WERI-Rb-1 (cell line): Measurements from ENCODE around the gene RIPOR2.
A peak's percentile ranks its signal among the peaks of the same experiment; 100 is the strongest.
"Not testable (repeated sequence)": the region's sequence is repeated elsewhere in the genome, so short reads cannot be mapped to it uniquely, and the experiment has no call there.

Source experiments
- DNase-seq: peaks from one replicate; pipeline ENCODE4 v3.0.0-alpha.2; 2020
- H3K27ac ChIP-seq: fragments of 250-450 bp; sonication (Bioruptor Pico); 2 replicates; pipeline ENCODE4 v1.5.1; 2020; ENCODE audit warnings: mild to moderate bottlenecking, moderate library complexity
- H3K27me3 ChIP-seq: fragments of 250-450 bp; sonication (Bioruptor Pico); 2 replicates; pipeline ENCODE4 v1.5.1; 2021; ENCODE audit warnings: mild to moderate bottlenecking, low read depth, moderate library complexity; ENCODE audit not compliant: insufficient read depth, severe bottlenecking
- H3K36me3 ChIP-seq: fragments of 250-450 bp; sonication (Bioruptor Pico); 2 replicates; pipeline ENCODE4 v1.5.1; 2020; ENCODE audit warnings: mild to moderate bottlenecking, moderate library complexity
- H3K4me3 ChIP-seq: 2 replicates; pipeline ENCODE4 v1.5.1; 2011; ENCODE audit warnings: low read depth, mild to moderate bottlenecking, control low read depth, low read length
- H3K9me3 ChIP-seq: fragments of 250-450 bp; sonication (Bioruptor Pico); 2 replicates; pipeline ENCODE4 v1.5.1; 2021; ENCODE audit warnings: mild to moderate bottlenecking, moderate library complexity; ENCODE audit not compliant: severe bottlenecking
- CTCF ChIP-seq: IDR thresholded peaks from 2 replicates; pipeline ENCODE4 v1.5.1; 2011; ENCODE audit warnings: low read depth, mild to moderate bottlenecking, control low read depth, inconsistent platforms, low read length

The RIPOR2 gene

GRCh38 chr6:24774696-24775519 is 160.9 kb downstream of the RIPOR2 start, which contains the start of gene GMNN:
Gene GMNN (plus strand): TSS chr6:24774937. CDS start chr6:24777247, 2,310 bp downstream.
- Histone ChIP-seq H3K4me3 (peak within 1 kb of the TSS; percentile 100), H3K27me3 (no peaks in the 10 kb centered on the region), H3K9me3 (no peaks in the 10 kb centered on the region), H3K27ac (peak within 1 kb of the TSS; percentile 100), H3K36me3 (peaks cover 40% of the 10 kb centered on the region)
- peak; percentile 100 for DNase-seq
- TF ChIP-seq CTCF: no peak

- no peaks in the 10 kb centered on the region for H3K36me3 ChIP-seq
- no peak overlapping the region for H3K4me3 ChIP-seq
- H3K27me3 ChIP-seq: no peaks in the 10 kb centered on the region
- H3K9me3 ChIP-seq: no peaks in the 10 kb centered on the region
- H3K27ac ChIP-seq: no peak overlapping the region
- TF ChIP-seq CTCF: no peak
- DNase-seq: no peak
These were observed 167.4 kb downstream of the RIPOR2 start for GRCh38 chr6:24768361-24768760.

GRCh38 chr6:24766680-24767462 is 168.9 kb downstream of the RIPOR2 start:
- no peaks in the 10 kb centered on the region for H3K9me3 ChIP-seq
- H3K27me3 ChIP-seq: no peaks in the 10 kb centered on the region
- H3K27ac ChIP-seq: no peak overlapping the region
- DNase-seq: no peak
- H3K36me3 ChIP-seq: no peaks in the 10 kb centered on the region
- no peak overlapping the region for H3K4me3 ChIP-seq
- 0 out of 2 replicates have a peak, but pooled peaks have one; percentile 18 for TF ChIP-seq CTCF

GRCh38 chr6:24765968-24766367 is 169.8 kb downstream of the RIPOR2 start:
- not testable (repeated sequence) for H3K4me3 ChIP-seq, H3K27ac ChIP-seq, DNase-seq, H3K36me3 ChIP-seq, H3K9me3 ChIP-seq, H3K27me3 ChIP-seq

GRCh38 chr6:24764833-24765828 is 170.6 kb downstream of the RIPOR2 start:
- not testable (repeated sequence) for H3K27ac ChIP-seq, H3K4me3 ChIP-seq, H3K9me3 ChIP-seq, H3K36me3 ChIP-seq, DNase-seq, H3K27me3 ChIP-seq

DNA sequence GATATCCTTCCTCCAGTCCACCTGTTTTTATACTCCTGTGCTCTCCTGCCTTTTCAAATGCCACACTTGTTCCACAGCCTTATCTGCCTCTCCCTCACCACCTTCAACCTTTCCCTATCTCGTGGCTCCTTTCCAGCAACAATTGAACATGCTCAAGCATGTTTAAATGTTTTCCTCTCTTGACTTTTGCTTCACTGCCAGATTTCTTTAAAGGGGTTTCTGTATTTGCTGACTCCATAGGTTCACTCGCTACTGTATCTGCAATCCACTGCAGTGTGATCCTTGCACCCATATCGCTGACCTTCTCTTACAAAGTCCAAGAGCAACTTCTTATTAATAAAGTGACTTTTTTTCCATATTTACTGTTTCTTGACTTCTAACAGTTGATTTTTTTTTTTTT is 172.2 kb downstream of the RIPOR2 start:
- DNase-seq: no peak
- Histone ChIP-seq H3K27me3 (no peaks in the 10 kb centered on the region), H3K36me3 (no peaks in the 10 kb centered on the region), H3K4me3 (no peak overlapping the region), H3K27ac (no peak overlapping the region), H3K9me3 (no peaks in the 10 kb centered on the region)
- TF ChIP-seq CTCF: no peak
